Measurements from ENCODE around the gene SYNE2.
"Not testable (repeated sequence)": the region's sequence is repeated elsewhere in the genome, so short reads cannot be mapped to it uniquely, and the experiment has no call there.

Gene SYNE2

GRCh38 chr14:63852817-63853731 is at the start of gene SYNE2:
SYNE2 (plus strand) TSS chr14:63853004; CDS start chr14:63909149, 56,145 bp downstream.
- DNase-seq (ENCODE audit: low spot score in 2 of 2), result peak; percentile 63 to 89
- Histone ChIP-seq H3K36me3 (replicated peaks) (no peaks in the 10 kb centered on the region), H3K4me3 (peak within 1 kb of the TSS; percentile 54), H3K4me1 (peaks cover 29% of the 10 kb centered on the region), H3K9me3 (no peaks in the 10 kb centered on the region), H3K27me3 (ENCODE audit: low read depth) (no peaks in the 10 kb centered on the region)
- in situ Hi-C loops (cut with MboI; ENCODE audit: low sequenced_read_pairs), result no loop called here

GRCh38 chr14:63803221-63803791 is 49.5 kb upstream of the SYNE2 start:
- not testable (repeated sequence) for H3K9me3 ChIP-seq; H3K4me1 ChIP-seq; H3K27me3 ChIP-seq (ENCODE audit: low read depth); DNase-seq (ENCODE audit: low spot score in 2 of 2); H3K36me3 ChIP-seq (replicated peaks); H3K4me3 ChIP-seq
- in situ Hi-C loops (cut with MboI; ENCODE audit: low sequenced_read_pairs), result loop anchor here (10.0 kb wide), 1 partner anchor 191 kb away; no protein-coding TSS in a partner anchor

- H3K36me3 ChIP-seq (replicated peaks); H3K27me3 ChIP-seq (ENCODE audit: low read depth); DNase-seq (ENCODE audit: low spot score in 2 of 2); H3K4me3 ChIP-seq; H3K9me3 ChIP-seq; H3K4me1 ChIP-seq: not testable (repeated sequence)
- in situ Hi-C loops (cut with MboI; ENCODE audit: low sequenced_read_pairs), result loop anchor here (10.0 kb wide), 1 partner anchor 189 kb away; no protein-coding TSS in a partner anchor
Measured at GRCh38 chr14:63806064-63806463, 46.7 kb upstream of the SYNE2 start.

- not testable (repeated sequence) for H3K4me1 ChIP-seq
Measured at GRCh38 chr14:63811692-63812091, 41.1 kb upstream of the SYNE2 start.

GRCh38 chr14:63833728-63834127 is 19.1 kb upstream of the SYNE2 start:
- Histone ChIP-seq H3K4me3 (no peak overlapping the region), H3K36me3 (replicated peaks) (no peaks in the 10 kb centered on the region), H3K4me1 (peaks cover 15% of the 10 kb centered on the region), H3K27me3 (ENCODE audit: low read depth) (no peaks in the 10 kb centered on the region), H3K9me3 (no peaks in the 10 kb centered on the region)
- DNase-seq (ENCODE audit: low spot score in 2 of 2), result no peak
- in situ Hi-C loops (cut with MboI; ENCODE audit: low sequenced_read_pairs), result no loop called here

More at GRCh38 chr14:63811692-63812091, 41.1 kb upstream of the SYNE2 start:
- DNase-seq (ENCODE audit: low spot score in 2 of 2); H3K27me3 ChIP-seq (ENCODE audit: low read depth); H3K4me3 ChIP-seq; H3K36me3 ChIP-seq (replicated peaks); H3K9me3 ChIP-seq; in situ Hi-C loops (cut with MboI; ENCODE audit: low sequenced_read_pairs): not testable (repeated sequence)

GRCh38 chr14:63840981-63841380 is 11.8 kb upstream of the SYNE2 start:
- Histone ChIP-seq H3K4me1 (peaks cover 14% of the 10 kb centered on the region), H3K36me3 (replicated peaks) (no peaks in the 10 kb centered on the region), H3K9me3 (peaks cover 8% of the 10 kb centered on the region), H3K4me3 (no peak overlapping the region), H3K27me3 (ENCODE audit: low read depth) (no peaks in the 10 kb centered on the region)
- peak in 1 of 2 experiments; percentile 48 for DNase-seq (ENCODE audit: low spot score in 2 of 2)
- in situ Hi-C loops (cut with MboI; ENCODE audit: low sequenced_read_pairs), result no loop called here

- no peak overlapping the region for H3K4me3 ChIP-seq
- H3K9me3 ChIP-seq, result peaks cover 8% of the 10 kb centered on the region
- peak; percentile 56 to 71 for DNase-seq (ENCODE audit: low spot score in 2 of 2)
- no peaks in the 10 kb centered on the region for H3K27me3 ChIP-seq (ENCODE audit: low read depth)
- no peaks in the 10 kb centered on the region for H3K36me3 ChIP-seq (replicated peaks)
- in situ Hi-C loops (cut with MboI; ENCODE audit: low sequenced_read_pairs), result no loop called here
- no peaks in the 10 kb centered on the region for H3K4me1 ChIP-seq
Measured at GRCh38 chr14:63843796-63844195, 9.0 kb upstream of the SYNE2 start.

GRCh38 chr14:63848890-63849289 is 3.9 kb upstream of the SYNE2 start:
- Histone ChIP-seq H3K4me3 (no peak overlapping the region), H3K9me3 (no peaks in the 10 kb centered on the region), H3K27me3 (ENCODE audit: low read depth) (no peaks in the 10 kb centered on the region), H3K36me3 (replicated peaks) (no peaks in the 10 kb centered on the region), H3K4me1 (peaks cover 4% of the 10 kb centered on the region; the same call in 1 of the 2 replicates)
- no peak for DNase-seq (ENCODE audit: low spot score in 2 of 2)
- in situ Hi-C loops (cut with MboI; ENCODE audit: low sequenced_read_pairs), result no loop called here

- DNase-seq (ENCODE audit: low spot score in 2 of 2), result peak in 1 of 2 experiments; percentile 40
- Histone ChIP-seq H3K36me3 (replicated peaks) (no peaks in the 10 kb centered on the region), H3K4me1 (peaks cover 24% of the 10 kb centered on the region), H3K9me3 (no peaks in the 10 kb centered on the region), H3K27me3 (ENCODE audit: low read depth) (no peaks in the 10 kb centered on the region), H3K4me3 (peak overlapping the region; percentile 54)
- in situ Hi-C loops (cut with MboI; ENCODE audit: low sequenced_read_pairs), result no loop called here
Measured at GRCh38 chr14:63852271-63852816, 460 bp upstream of the SYNE2 start.

- Histone ChIP-seq H3K36me3 (replicated peaks) (no peaks in the 10 kb centered on the region), H3K27me3 (ENCODE audit: low read depth) (no peaks in the 10 kb centered on the region), H3K4me3 (peak overlapping the region; percentile 54), H3K4me1 (peaks cover 32% of the 10 kb centered on the region), H3K9me3 (no peaks in the 10 kb centered on the region)
- DNase-seq (ENCODE audit: low spot score in 2 of 2), result peak; percentile 77 to 78
- in situ Hi-C loops (cut with MboI; ENCODE audit: low sequenced_read_pairs), result no loop called here
Measured at GRCh38 chr14:63853831-63854293, 1.1 kb downstream of the SYNE2 start.

- Histone ChIP-seq H3K27me3 (ENCODE audit: low read depth) (no peaks in the 10 kb centered on the region), H3K4me3 (peak overlapping the region; percentile 54), H3K9me3 (no peaks in the 10 kb centered on the region), H3K4me1 (peaks cover 32% of the 10 kb centered on the region), H3K36me3 (replicated peaks) (no peaks in the 10 kb centered on the region)
- in situ Hi-C loops (cut with MboI; ENCODE audit: low sequenced_read_pairs), result no loop called here
- DNase-seq (ENCODE audit: low spot score in 2 of 2), result peak in 1 of 2 experiments; percentile 31
Measured at GRCh38 chr14:63854330-63854729, 1.5 kb downstream of the SYNE2 start.

- no peak for DNase-seq (ENCODE audit: low spot score in 2 of 2)
- Histone ChIP-seq H3K4me1 (peaks cover 36% of the 10 kb centered on the region), H3K27me3 (ENCODE audit: low read depth) (no peaks in the 10 kb centered on the region), H3K9me3 (no peaks in the 10 kb centered on the region), H3K4me3 (no peak overlapping the region), H3K36me3 (replicated peaks) (no peaks in the 10 kb centered on the region)
- in situ Hi-C loops (cut with MboI; ENCODE audit: low sequenced_read_pairs), result no loop called here
Measured at GRCh38 chr14:63855281-63855680, 2.5 kb downstream of the SYNE2 start.

- Histone ChIP-seq H3K36me3 (replicated peaks) (no peaks in the 10 kb centered on the region), H3K27me3 (ENCODE audit: low read depth) (no peaks in the 10 kb centered on the region), H3K9me3 (no peaks in the 10 kb centered on the region), H3K4me3 (no peak overlapping the region), H3K4me1 (peaks cover 45% of the 10 kb centered on the region)
- peak; percentile 41 to 94 for DNase-seq (ENCODE audit: low spot score in 2 of 2)
- in situ Hi-C loops (cut with MboI; ENCODE audit: low sequenced_read_pairs), result no loop called here
Measured at GRCh38 chr14:63857466-63858030, 4.7 kb downstream of the SYNE2 start.
